Measurements from ENCODE around the gene GALNT18.

- no peak for TF ChIP-seq CTCF (IDR thresholded peaks at IDR 0.05; ENCODE audit: insufficient read depth, low read length, poor library complexity, severe bottlenecking)
- no peak for TF ChIP-seq EZH2phosphoT487 (conservative IDR thresholded peaks at IDR 0.05; ENCODE audit: low read length)
Observed at GRCh38 chr11:11587122-11587521, 34.7 kb downstream of the GALNT18 start.

All from SU-DHL-6 (cell line).